GM12878 (cell line): ENCODE data around the gene HOTAIR. TPM values are rescaled to one million over a fixed set of nuclear protein-coding genes. Genes with fewer than 3 reads are reported as not detected.

Source experiments
- ATAC-seq: fragments of 200-7000 bp; cut with Tn5 transposase; 3 replicates; pipeline ENCODE4 v1.9.1; 2020; ENCODE audit warnings: mild to moderate bottlenecking, moderate library complexity
- BruUV-seq: library from RNA; stranded (reverse); fragments of 400-500 nt; replicated peaks from 2 replicates; lab custom pipeline; 2021; lab: Mats Ljungman, UMichigan
- CTCF ChIA-PET: fragments of 300-600 bp; sonication (Branson Sonifier 250); formaldehyde crosslinking; extraction: SDS; loops from one replicate; lab custom pipeline; 2021; ENCODE audit warnings: inconsistent platforms; lab: Yijun Ruan, JAX
- POLR2A ChIA-PET: fragments of 350-600 bp; formaldehyde crosslinking; extraction: SDS; loops from one replicate; lab custom pipeline; 2021; ENCODE audit warnings: inconsistent platforms; lab: Charles Lee
- RAD21 ChIA-PET: fragments of 300-600 bp; sonication (Branson Sonifier 250); formaldehyde crosslinking; loops from one replicate; lab custom pipeline; 2023; ENCODE audit warnings: antibody characterized with exemption; ENCODE audit not compliant: unreplicated experiment; lab: Charles Lee
- SMC1A ChIA-PET: fragments of 300-600 bp; sonication (Branson Sonifier 250); formaldehyde crosslinking; loops from one replicate; lab custom pipeline; 2023; ENCODE audit not compliant: unreplicated experiment, uncharacterized antibody; lab: Charles Lee
- DNase-seq: peaks from one replicate; pipeline ENCODE4 v3.0.0-alpha.2; 2011; ENCODE audit warnings: low read depth, low spot score
- FAIRE-seq: peaks from 3 replicates; lab custom pipeline; 2011; peaks lifted over from hg19 to GRCh38; lab: Jason Lieb, UNC
- H2AFZ ChIP-seq: 2 replicates; pipeline ENCODE4 v1.6.0; 2011; ENCODE audit warnings: low read depth, low read length, control low read depth; ENCODE audit not compliant: control insufficient read depth
- H3K27ac ChIP-seq: 2 replicates; pipeline ENCODE4 v1.5.1; 2011; ENCODE audit warnings: control low read depth; ENCODE audit not compliant: control insufficient read depth, insufficient read depth
- H3K27me3 ChIP-seq, 2 experiments: replicated peaks in 1 of 2; 2 replicates each; pipeline versions ENCODE4 v1.6.0 to v1.6.1; 2011; ENCODE audit warnings: low read length in 1 of 2; ENCODE audit not compliant: control insufficient read depth in 2 of 2, insufficient read depth in 2 of 2
- H3K36me3 ChIP-seq, 2 experiments: 2 replicates each; pipeline ENCODE4 v1.5.1; 2011; ENCODE audit warnings: low read length in 1 of 2; ENCODE audit not compliant: control insufficient read depth in 2 of 2, insufficient read depth in 2 of 2
- H3K4me1 ChIP-seq: 2 replicates; pipeline ENCODE4 v1.6.1; 2011; ENCODE audit warnings: mild to moderate bottlenecking, low read length, moderate library complexity, mixed read lengths; ENCODE audit not compliant: control insufficient read depth, insufficient read depth
- H3K4me2 ChIP-seq: 2 replicates; pipeline ENCODE4 v1.6.0; 2011; ENCODE audit warnings: control low read depth; ENCODE audit not compliant: control insufficient read depth, insufficient read depth
- H3K4me3 ChIP-seq: fragments of 200-600 bp; sonication (generic); 2 replicates; pipeline ENCODE4 v1.5.1; 2016
- H3K79me2 ChIP-seq: 2 replicates; pipeline ENCODE4 v1.6.0; 2011; ENCODE audit warnings: low read length; ENCODE audit not compliant: control insufficient read depth, insufficient read depth
- H3K9ac ChIP-seq: 2 replicates; pipeline ENCODE4 v1.8.0; 2011; ENCODE audit warnings: low read length, control low read depth, mixed read lengths; ENCODE audit not compliant: control insufficient read depth, insufficient read depth
- H3K9me3 ChIP-seq: replicated peaks from 3 replicates; pipeline ENCODE4 v1.5.1; 2011; ENCODE audit warnings: mild to moderate bottlenecking, low read length; ENCODE audit not compliant: control insufficient read depth, insufficient read depth
- H4K20me1 ChIP-seq: 2 replicates; pipeline ENCODE4 v1.6.0; 2011; ENCODE audit not compliant: control insufficient read depth, insufficient read depth
- CBFB ChIP-seq: IDR thresholded peaks from 2 replicates; pipeline ENCODE4 v1.6.1; 2016; ENCODE audit warnings: antibody characterized with exemption, low read depth
- HDAC6 ChIP-seq: fragments of 200-600 bp; sonication (generic); IDR thresholded peaks from one replicate; pipeline ENCODE4 v1.8.0; 2017; ENCODE audit warnings: antibody characterized with exemption; ENCODE audit not compliant: unreplicated experiment
- IRF5 ChIP-seq: fragments of 450-650 bp; IDR thresholded peaks from 2 replicates; pipeline ENCODE4 v1.6.1; 2017; ENCODE audit warnings: borderline replicate concordance
- MLLT1 ChIP-seq: fragments of 450-650 bp; IDR thresholded peaks from 2 replicates; pipeline ENCODE4 v1.6.1; 2016; ENCODE audit warnings: mild to moderate bottlenecking
- POLR2A ChIP-seq: IDR thresholded peaks from 2 replicates; pipeline ENCODE4 v1.6.1; 2011; ENCODE audit warnings: low read depth, mild to moderate bottlenecking, low read length
- WGBS: methylation state at CpG from one replicate; pipeline ENCODE4 v1.1.6; 2016; ENCODE audit warnings: low lambda C conversion rate; ENCODE audit not compliant: insufficient replicate concordance, insufficient coverage; ENCODE audit errors: missing lambda C conversion rate; 5-methylcytosine and 5-hydroxymethylcytosine counted together
- in situ Hi-C: fragments of 300-500 bp; cut with MboI; formaldehyde crosslinking; loops from 9 replicates; pipeline ENCODE4 v1.14.3; 2018; ENCODE audit warnings: mixed read lengths
- intact Hi-C: fragments of 100-400 bp; cut with micrococcal nuclease; formaldehyde crosslinking; loops from one replicate; pipeline ENCODE4 v1.14.2; 2022; ENCODE audit not compliant: unreplicated experiment
- polyA plus RNA-seq, 11 experiments: library from polyadenylated mRNA; depleted of rRNA in 4 of 11; unstranded in 6 of 11; stranded (reverse) in 5 of 11; fragments of >200 nt; fragmentation: Nextera tagmentation in 4 of 11; fragmentation: Illumina TruSeq in 1 of 11; extraction: Ambion mirVana in 4 of 11; extraction: Trizol in 1 of 11; gene quantifications; 1 replicate in 1 of 11; 2 replicates in 10 of 11; pipeline versions ENCODE4 v1.2.1 to v1.2.3, GENCODE V29; 2011 to 2016; ENCODE audit warnings: inconsistent platforms in 2 of 11, missing spikeins in 2 of 11, low read depth in 1 of 11
- total RNA-seq, 4 experiments: library from RNA; depleted of rRNA in 3 of 4; stranded (reverse); fragments of >200 nt in 3 of 4; fragmentation: Illumina TruSeq in 1 of 4; extraction: Trizol in 1 of 4; gene quantifications; 2 replicates each; pipeline versions ENCODE4 v1.2.1 to v1.2.3, GENCODE V29; 2013 to 2021

HOTAIR gene
- total and polyA plus RNA-seq, 10 of the 15 experiments (the other 5 are each of a cell fraction or from before 2014, with no cell fraction given) = not detected

GRCh38 chr12:54019924-54020590 lies 45.3 kb upstream of the HOTAIR start (continued):
- no peak for TF ChIP-seq IRF5
- no peak for TF ChIP-seq MLLT1
- no peak for TF ChIP-seq HDAC6

- ATAC-seq = no peak
- intact Hi-C loops (no loop called here), in situ Hi-C loops (no loop called here)
- FAIRE-seq = no peak
- POLR2A ChIA-PET = no interaction called here
- Histone ChIP-seq H3K9ac (peak overlapping the region; percentile 93), H3K79me2 (no peaks in the 10 kb centered on the region), H3K4me2 (peak overlapping the region; percentile 95; the same call in 1 of the 2 replicates), H3K4me3 (no peak overlapping the region; the same call in 1 of the 2 replicates), H3K27ac (peak overlapping the region; percentile 80; the same call in 1 of the 2 replicates), H3K4me1 (peaks cover 21% of the 10 kb centered on the region), H2AFZ (no peak overlapping the region; the same call in 1 of the 2 replicates), H3K27me3 (peaks cover 6 to 19% of the 10 kb centered on the region in 2 experiments), H3K36me3 (no peaks in the 10 kb centered on the region), H4K20me1 (no peaks in the 10 kb centered on the region; the same call in 1 of the 2 replicates), H3K9me3 (no peaks in the 10 kb centered on the region)
- no peak for DNase-seq
- SMC1A ChIA-PET = no interaction called here
- RAD21 ChIA-PET = no interaction called here
- peak; percentile 57; the same call in 1 of the 2 replicates for TF ChIP-seq MLLT1
- peak; percentile 34; the same call in 1 of the 2 replicates for TF ChIP-seq POLR2A
- no peak for TF ChIP-seq CBFB
- BruUV-seq = no TSS peak
- CTCF ChIA-PET = no interaction called here
- WGBS = 82% methylated on average over 36 of the region's 43 CpGs
Observed at GRCh38 chr12:54019091-54019811, 44.5 kb upstream of the HOTAIR start.
